Activated naive CD4-positive, alpha-beta T cell treated with anti-CD3 and anti-CD28 coated beads, Interleukin-2, amount 50 U/mL, for 72 hours (primary cell): ENCODE results near the gene ADAMTS7. TPM values are rescaled to one million over a fixed set of nuclear protein-coding genes. Genes with fewer than 3 reads are reported as not detected.
"Not testable (repeated sequence)": the region's sequence is repeated elsewhere in the genome, so short reads cannot be mapped to it uniquely, and the experiment has no call there.

Source experiments
- ATAC-seq, 2 donors: fragments of 150-1000 bp; cut with Tn5 transposase; 2 replicates each; pipeline ENCODE4 v1.10.0; 2021; ENCODE audit warnings: mild to moderate bottlenecking in 2 of 2, moderate library complexity in 2 of 2
- DNase-seq, 2 donors: peaks; one replicate each; pipeline ENCODE4 v3.0.0; 2021 to 2022; ENCODE audit warnings: low spot score in 2 of 2
- H3K27ac Mint-ChIP-seq, 2 donors: one replicate each; pipeline ENCODE4 v1.8.0; 2022; ENCODE audit warnings: mild to moderate bottlenecking in 2 of 2, mixed read lengths in 2 of 2
- H3K36me3 Mint-ChIP-seq, 2 donors: one replicate each; pipeline ENCODE4 v1.8.0; 2022; ENCODE audit warnings: mixed read lengths in 2 of 2
- H3K9me3 Mint-ChIP-seq, 2 donors: one replicate each; pipeline ENCODE4 v1.8.0; 2022; ENCODE audit warnings: mixed read lengths in 2 of 2
- total RNA-seq, 2 donors: library from RNA; stranded (reverse); gene quantifications; one replicate each; pipeline ENCODE4 v1.2.3, GENCODE V29; 2022

The ADAMTS7 gene
- total RNA-seq, 2 donors from 2014 or later, result 1.4 to 4.3 TPM

GRCh38 chr15:78762985-78763795 lies 48.1 kb downstream of the ADAMTS7 start:
- DNase-seq (no peak), ATAC-seq (no peak)
- Mint-ChIP-seq H3K27ac (peak overlapping the region; percentile 82 to 95), H3K36me3 (no peaks in the 10 kb centered on the region), H3K9me3 (no peaks in the 10 kb centered on the region)

- H3K9me3 Mint-ChIP-seq, DNase-seq, H3K36me3 Mint-ChIP-seq, ATAC-seq: not testable (repeated sequence)
- H3K27ac Mint-ChIP-seq, result peak overlapping the region; percentile 91 to 94
These were observed 48.8 kb downstream of the ADAMTS7 start for GRCh38 chr15:78762386-78762961.

- DNase-seq (no peak), ATAC-seq (peak; percentile 16 to 33)
- Mint-ChIP-seq H3K27ac (peak overlapping the region; percentile 91 to 94), H3K36me3 (no peaks in the 10 kb centered on the region), H3K9me3 (no peaks in the 10 kb centered on the region)
These were observed 49.3 kb downstream of the ADAMTS7 start for GRCh38 chr15:78761891-78762385.

GRCh38 chr15:78761475-78761874 lies 49.8 kb downstream of the ADAMTS7 start:
- H3K9me3 Mint-ChIP-seq, H3K36me3 Mint-ChIP-seq: not testable (repeated sequence)
- ATAC-seq, result peak; percentile 72 to 80
- H3K27ac Mint-ChIP-seq, result peak overlapping the region; percentile 91 to 94
- DNase-seq, result peak; percentile 66 to 85

- ATAC-seq, result no peak
- H3K27ac Mint-ChIP-seq, result peak overlapping the region; percentile 91 to 94
- no peak for DNase-seq
These were observed 50.2 kb downstream of the ADAMTS7 start for GRCh38 chr15:78761020-78761419.

GRCh38 chr15:78760091-78760882 lies 51.0 kb downstream of the ADAMTS7 start:
- ATAC-seq, H3K36me3 Mint-ChIP-seq, DNase-seq, H3K9me3 Mint-ChIP-seq: not testable (repeated sequence)
- H3K27ac Mint-ChIP-seq, result peak overlapping the region; percentile 36 to 94

More at GRCh38 chr15:78761020-78761419, 50.2 kb downstream of the ADAMTS7 start:
- no peaks in the 10 kb centered on the region for H3K9me3 Mint-ChIP-seq
- no peaks in the 10 kb centered on the region for H3K36me3 Mint-ChIP-seq

- not testable (repeated sequence) for ATAC-seq, DNase-seq
These were observed 51.8 kb downstream of the ADAMTS7 start for GRCh38 chr15:78759361-78759998.

GRCh38 chr15:78758486-78759200 lies 52.6 kb downstream of the ADAMTS7 start:
- H3K36me3 Mint-ChIP-seq, DNase-seq, H3K9me3 Mint-ChIP-seq, ATAC-seq: not testable (repeated sequence)
- peak overlapping the region; percentile 56 to 65 for H3K27ac Mint-ChIP-seq

More at GRCh38 chr15:78759361-78759998, 51.8 kb downstream of the ADAMTS7 start:
- not testable (repeated sequence) for H3K9me3 Mint-ChIP-seq, H3K36me3 Mint-ChIP-seq
- H3K27ac Mint-ChIP-seq, result peak overlapping the region in 1 of 2 donors; percentile 56

- DNase-seq, H3K9me3 Mint-ChIP-seq, ATAC-seq, H3K36me3 Mint-ChIP-seq: not testable (repeated sequence)
- H3K27ac Mint-ChIP-seq, result peak overlapping the region in 1 of 2 donors; percentile 93
These were observed 53.2 kb downstream of the ADAMTS7 start for GRCh38 chr15:78758084-78758483.

- H3K9me3 Mint-ChIP-seq, result no peaks in the 10 kb centered on the region
- H3K27ac Mint-ChIP-seq, result peak overlapping the region; percentile 60 to 93
- DNase-seq (no peak), ATAC-seq (no peak)
- H3K36me3 Mint-ChIP-seq, result no peaks in the 10 kb centered on the region
These were observed 53.7 kb downstream of the ADAMTS7 start for GRCh38 chr15:78757636-78757905.

- not testable (repeated sequence) for H3K9me3 Mint-ChIP-seq, H3K36me3 Mint-ChIP-seq
- ATAC-seq (peak; percentile 75 to 81), DNase-seq (peak; percentile 42 to 89)
- peak overlapping the region; percentile 79 to 93 for H3K27ac Mint-ChIP-seq
These were observed 54.3 kb downstream of the ADAMTS7 start for GRCh38 chr15:78756781-78757635.

GRCh38 chr15:78755900-78756591 lies 55.2 kb downstream of the ADAMTS7 start:
- ATAC-seq (peak; percentile 25 to 55), DNase-seq (peak in 1 of 2 donors; percentile 58)
- H3K36me3 Mint-ChIP-seq, H3K9me3 Mint-ChIP-seq: not testable (repeated sequence)
- peak overlapping the region in 1 of 2 donors; percentile 93 for H3K27ac Mint-ChIP-seq

GRCh38 chr15:78754637-78755280 lies 56.5 kb downstream of the ADAMTS7 start:
- DNase-seq, ATAC-seq, H3K36me3 Mint-ChIP-seq, H3K9me3 Mint-ChIP-seq, H3K27ac Mint-ChIP-seq: not testable (repeated sequence)

GRCh38 chr15:78753751-78754535 lies 57.3 kb downstream of the ADAMTS7 start:
- not testable (repeated sequence) for H3K9me3 Mint-ChIP-seq, H3K27ac Mint-ChIP-seq, ATAC-seq, DNase-seq, H3K36me3 Mint-ChIP-seq
